A549 (cell line): ENCODE measurements around the gene ZFPM1. TPM values are rescaled to one million over a fixed set of nuclear protein-coding genes. Genes with fewer than 3 reads are reported as not detected.

Source experiments
- ATAC-seq, 2 experiments: fragments of 200-7000 bp in 1 of 2; fragments of >200 bp in 1 of 2; cut with Nextera tagmentation in 1 of 2; cut with Tn5 transposase in 1 of 2; 3 replicates each; pipeline versions ENCODE4 v1.8.0 to v1.9.1; 2018 to 2020; ENCODE audit warnings: mild to moderate bottlenecking in 1 of 2, moderate library complexity in 1 of 2
- CTCF ChIA-PET: fragments of 300-600 bp; sonication (Branson Sonifier 250); formaldehyde crosslinking; extraction: SDS; loops from one replicate; lab custom pipeline; 2021; ENCODE audit warnings: antibody characterized with exemption, inconsistent platforms; lab: Yijun Ruan, JAX
- POLR2A ChIA-PET: fragments of 350-600 bp; formaldehyde crosslinking; extraction: SDS; loops from one replicate; lab custom pipeline; 2021; ENCODE audit warnings: antibody characterized with exemption, inconsistent platforms; lab: Yijun Ruan, JAX
- DNase-seq, 2 experiments: peaks; one replicate each; pipeline versions ENCODE4 v3.0.0 to v3.0.0-alpha.2; 2011 to 2016; ENCODE audit warnings: low read depth in 1 of 2, low spot score in 1 of 2
- FAIRE-seq: peaks from 2 replicates; lab custom pipeline; 2011; peaks lifted over from hg19 to GRCh38; lab: Jason Lieb, UNC
- H3K27ac ChIP-seq, 2 experiments: fragments of >200 bp; sonication (Bioruptor Twin); formaldehyde crosslinking; 3 replicates each; pipeline ENCODE4 v1.5.1; 2016 to 2017
- H3K4me1 ChIP-seq: fragments of >200 bp; sonication (Bioruptor Twin); formaldehyde crosslinking; 3 replicates; pipeline ENCODE4 v1.6.1; 2016
- H3K4me2 ChIP-seq: fragments of >200 bp; sonication (Bioruptor Twin); formaldehyde crosslinking; 3 replicates; pipeline ENCODE4 v1.6.1; 2016
- H3K4me3 ChIP-seq: fragments of >200 bp; sonication (Bioruptor Twin); formaldehyde crosslinking; 3 replicates; pipeline ENCODE4 v1.5.1; 2016
- H3K9me3 ChIP-seq: fragments of >200 bp; sonication (Bioruptor Twin); formaldehyde crosslinking; 3 replicates; pipeline ENCODE4 v1.6.1; 2016
- CBX2 ChIP-seq: fragments of 200-600 bp; sonication (generic); IDR thresholded peaks from 2 replicates; pipeline ENCODE4 v1.6.1; 2016; ENCODE audit warnings: low read depth, mild to moderate bottlenecking, borderline replicate concordance
- CHD4 ChIP-seq: fragments of 200-600 bp; sonication (generic); IDR thresholded peaks from 2 replicates; pipeline ENCODE4 v1.6.1; 2016; ENCODE audit warnings: antibody characterized with exemption, mild to moderate bottlenecking, borderline replicate concordance
- EHMT2 ChIP-seq: fragments of 200-600 bp; sonication (generic); IDR thresholded peaks from 2 replicates; pipeline ENCODE4 v1.6.1; 2016; ENCODE audit warnings: antibody characterized with exemption, low read depth, mild to moderate bottlenecking, moderate library complexity
- EP300 ChIP-seq, 2 experiments: fragments of >200 bp; sonication (Bioruptor Twin); formaldehyde crosslinking; IDR thresholded peaks; 2 replicates in 1 of 2; 3 replicates in 1 of 2; pipeline ENCODE4 v1.6.1; 2016 to 2017
- ESRRA ChIP-seq: fragments of 150-350 bp; IDR thresholded peaks from 2 replicates; pipeline ENCODE4 v1.6.1; 2014; ENCODE audit warnings: mild to moderate bottlenecking, low read length, borderline replicate concordance
- FOSL2 ChIP-seq, 2 experiments: fragments of 450-650 bp in 1 of 2; fragments of >200 bp in 1 of 2; sonication (Bioruptor Twin) in 1 of 2; formaldehyde crosslinking; IDR thresholded peaks; 2 replicates each; pipeline versions ENCODE4 v1.5.0 to v1.6.1; 2016 to 2020; ENCODE audit warnings: mild to moderate bottlenecking in 1 of 2, moderate library complexity in 1 of 2
- FOXS1 ChIP-seq: fragments of 250-450 bp; sonication (Bioruptor Pico); IDR thresholded peaks from 2 replicates; pipeline ENCODE4 v1.5.0; 2020; ENCODE audit warnings: mild to moderate bottlenecking, moderate library complexity
- GATA3 ChIP-seq: IDR thresholded peaks from 2 replicates; pipeline ENCODE4 v1.6.1; 2012; ENCODE audit warnings: borderline replicate concordance
- HEYL ChIP-seq: fragments of 250-450 bp; sonication (Bioruptor Pico); IDR thresholded peaks from 2 replicates; pipeline ENCODE4 v1.8.0; 2021; ENCODE audit warnings: mild to moderate bottlenecking, moderate library complexity
- HOXB5 ChIP-seq: fragments of 250-450 bp; sonication (Bioruptor Pico); IDR thresholded peaks from 2 replicates; pipeline ENCODE4 v1.5.0; 2020; ENCODE audit warnings: mild to moderate bottlenecking, moderate library complexity
- JUN ChIP-seq, 2 experiments: fragments of >200 bp; sonication (Bioruptor Twin); formaldehyde crosslinking; IDR thresholded peaks; 2 replicates in 1 of 2; 3 replicates in 1 of 2; pipeline ENCODE4 v1.6.1; 2016 to 2017
- MAZ ChIP-seq: fragments of 150-350 bp; IDR thresholded peaks from 2 replicates; pipeline ENCODE4 v1.6.1; 2014; ENCODE audit warnings: antibody characterized with exemption, low read depth, low read length, borderline replicate concordance
- NFE2L2 ChIP-seq: fragments of 150-350 bp; conservative IDR thresholded peaks from 2 replicates; pipeline ENCODE4 v1.6.1; 2014; ENCODE audit warnings: low read length
- NR3C1 ChIP-seq: fragments of >200 bp; sonication (Bioruptor Twin); formaldehyde crosslinking; IDR thresholded peaks from 3 replicates; pipeline ENCODE4 v1.6.1; 2017
- POLR2A ChIP-seq: IDR thresholded peaks from 2 replicates; pipeline ENCODE4 v1.6.1; 2012; ENCODE audit warnings: mild to moderate bottlenecking, low read length
- RARB ChIP-seq: fragments of 250-450 bp; sonication (Bioruptor Pico); IDR thresholded peaks from 2 replicates; pipeline ENCODE4 v1.8.0; 2021; ENCODE audit warnings: mild to moderate bottlenecking, moderate library complexity
- RFX5 ChIP-seq: fragments of 450-650 bp; IDR thresholded peaks from 2 replicates; pipeline ENCODE4 v1.7.1; 2014; ENCODE audit warnings: antibody characterized with exemption, mild to moderate bottlenecking, moderate library complexity
- SMC3 ChIP-seq: fragments of >200 bp; sonication (Bioruptor Twin); formaldehyde crosslinking; IDR thresholded peaks from 3 replicates; pipeline ENCODE4 v1.6.1; 2018; ENCODE audit warnings: inconsistent platforms
- TFCP2L1 ChIP-seq: fragments of 250-450 bp; sonication (Bioruptor Pico); IDR thresholded peaks from 2 replicates; pipeline ENCODE4 v1.5.0; 2021; ENCODE audit warnings: mild to moderate bottlenecking
- TP53 ChIP-seq: fragments of 250-450 bp; sonication (Bioruptor Pico); IDR thresholded peaks from 2 replicates; pipeline ENCODE4 v1.5.0; 2021; ENCODE audit warnings: mild to moderate bottlenecking, moderate library complexity
- ZC3H11A ChIP-seq: fragments of 450-650 bp; IDR thresholded peaks from 2 replicates; pipeline ENCODE4 v1.6.1; 2014; ENCODE audit warnings: antibody characterized with exemption, mild to moderate bottlenecking
- WGBS: methylation state at CpG from one replicate; pipeline ENCODE4 v1.1.6; 2017; ENCODE audit errors: missing lambda C conversion rate; 5-methylcytosine and 5-hydroxymethylcytosine counted together
- polyA plus RNA-seq, 4 experiments: library from polyadenylated mRNA; depleted of rRNA in 3 of 4; stranded (reverse); fragments of >200 nt; fragmentation: RNase III in 1 of 4; extraction: RNeasy Plus Mini Kit Qiagen cat#74134 plus additional on column Dnase treatment in 1 of 4; gene quantifications; 2 replicates in 3 of 4; 3 replicates in 1 of 4; pipeline ENCODE4 v1.2.3, GENCODE V29; 2011 to 2017
- TF ChIP-seq, protein P1 (sequence below): fragments of >200 bp; sonication (Bioruptor Twin); formaldehyde crosslinking; IDR thresholded peaks from 2 replicates; pipeline ENCODE4 v1.6.1; 2016
- TF ChIP-seq, protein P2 (sequence below): fragments of >200 bp; sonication (Bioruptor Twin); formaldehyde crosslinking; IDR thresholded peaks from 3 replicates; pipeline ENCODE4 v1.6.1; 2016
- TF ChIP-seq, protein P3 (sequence below): fragments of >200 bp; sonication (Bioruptor Twin); formaldehyde crosslinking; IDR thresholded peaks from 3 replicates; pipeline ENCODE4 v1.5.1; 2016
- TF ChIP-seq, protein P4 (sequence below): IDR thresholded peaks from 2 replicates; pipeline ENCODE4 v1.6.1; 2012; ENCODE audit warnings: low read depth, borderline replicate concordance
- TF ChIP-seq, protein P5 (sequence below): fragments of 150-350 bp; IDR thresholded peaks from 2 replicates; pipeline ENCODE4 v1.6.1; 2014; ENCODE audit warnings: low read depth, mild to moderate bottlenecking, low read length

Gene ZFPM1
- polyA plus RNA-seq, 2 of the 4 experiments (the other 2 are of a cell fraction) = 0.36 to 2.5 TPM

GRCh38 chr16:88529596-88529995 is 76.5 kb downstream of the ZFPM1 start:
- TF ChIP-seq HEYL (CRISPR knock-in tag) = no peak
- TF ChIP-seq, protein P1, sequence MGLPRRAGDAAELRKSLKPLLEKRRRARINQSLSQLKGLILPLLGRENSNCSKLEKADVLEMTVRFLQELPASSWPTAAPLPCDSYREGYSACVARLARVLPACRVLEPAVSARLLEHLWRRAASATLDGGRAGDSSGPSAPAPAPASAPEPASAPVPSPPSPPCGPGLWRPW = no peak
- no peak for TF ChIP-seq FOSL2 (IDR thresholded peaks at IDR 0.05)
- TF ChIP-seq FOSL2 (CRISPR knock-in tag; IDR thresholded peaks at IDR 0.05) = no peak
- no peak for TF ChIP-seq CBX2
- TF ChIP-seq, all 56 proteins: peak for 0
- Histone ChIP-seq H3K4me2 (no peak overlapping the region), H3K9me3 (no peaks in the 10 kb centered on the region), H3K4me3 (no peak overlapping the region), H3K4me1 (peaks cover 9% of the 10 kb centered on the region; the same call in 2 of the 3 replicates), H3K27ac (no peak overlapping the region)
- POLR2A ChIA-PET = no interaction called here
- DNase-seq = no peak
- WGBS = 96% methylated on average over 9 of the region's 9 CpGs
- no peak for FAIRE-seq
- CTCF ChIA-PET = interaction anchor here (1.0 kb wide), 1 partner anchor 29 kb away, joined by 3 read pairs; no protein-coding TSS in a partner anchor
- no peak for ATAC-seq

DNA sequence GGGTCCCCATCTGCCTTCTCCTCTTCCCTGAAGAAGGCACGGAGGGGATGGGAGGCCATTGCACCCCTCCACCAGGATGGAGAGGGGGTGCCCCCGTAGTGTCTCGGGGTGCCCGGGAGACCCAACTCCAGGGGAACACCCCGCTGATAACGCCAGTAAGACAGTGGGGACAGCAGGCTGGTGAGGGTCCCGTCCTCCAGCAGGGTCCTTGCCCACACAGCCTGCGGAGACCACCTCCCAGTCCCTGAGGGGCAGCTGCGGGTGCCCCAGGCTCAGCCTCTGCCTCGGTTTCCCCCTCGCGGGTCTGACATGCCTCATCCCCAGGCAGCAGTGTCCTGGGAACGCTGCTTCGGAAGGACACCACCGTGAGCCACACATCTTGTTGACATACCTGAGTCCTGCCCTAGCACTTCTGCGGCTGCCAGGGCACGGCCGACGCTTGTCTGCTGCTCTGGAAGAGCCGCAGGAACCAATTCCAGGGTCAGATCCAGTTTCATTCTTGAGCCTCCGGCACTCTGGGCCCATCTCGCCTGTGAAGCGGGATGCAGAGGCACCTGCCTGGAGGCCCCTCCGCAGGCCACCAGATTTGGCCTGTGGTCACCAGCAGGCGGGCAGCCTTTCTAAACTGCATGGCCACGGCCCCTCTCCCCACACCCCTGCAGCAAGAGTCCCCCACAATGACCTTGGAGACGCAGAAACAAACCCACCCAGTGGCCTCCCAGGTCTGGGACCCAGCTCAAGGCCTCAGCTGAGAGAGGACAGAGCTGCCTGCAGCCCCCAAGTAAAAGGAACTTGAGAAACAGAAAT is 77.2 kb downstream of the ZFPM1 start:
- no peak for FAIRE-seq
- H3K4me1 ChIP-seq = peaks cover 13% of the 10 kb centered on the region; the same call in 2 of the 3 replicates
- TF ChIP-seq TFCP2L1 (CRISPR knock-in tag) (no peak), ESRRA (no peak), SMC3 (no peak), HEYL (CRISPR knock-in tag) (no peak), HOXB5 (CRISPR knock-in tag) (no peak), GATA3 (no peak), NR3C1 (no peak), MAZ (no peak), FOSL2 (IDR thresholded peaks at IDR 0.05) (no peak), FOSL2 (CRISPR knock-in tag; IDR thresholded peaks at IDR 0.05) (no peak), FOXS1 (CRISPR knock-in tag) (no peak), NFE2L2 (no peak), RARB (CRISPR knock-in tag) (no peak), CHD4 (no peak), TP53 (CRISPR knock-in tag) (no peak), CBX2 (no peak), POLR2A (no peak), EHMT2 (no peak), JUN (IDR thresholded peaks at IDR 0.05) (no peak)
- TF ChIP-seq, protein P2, sequence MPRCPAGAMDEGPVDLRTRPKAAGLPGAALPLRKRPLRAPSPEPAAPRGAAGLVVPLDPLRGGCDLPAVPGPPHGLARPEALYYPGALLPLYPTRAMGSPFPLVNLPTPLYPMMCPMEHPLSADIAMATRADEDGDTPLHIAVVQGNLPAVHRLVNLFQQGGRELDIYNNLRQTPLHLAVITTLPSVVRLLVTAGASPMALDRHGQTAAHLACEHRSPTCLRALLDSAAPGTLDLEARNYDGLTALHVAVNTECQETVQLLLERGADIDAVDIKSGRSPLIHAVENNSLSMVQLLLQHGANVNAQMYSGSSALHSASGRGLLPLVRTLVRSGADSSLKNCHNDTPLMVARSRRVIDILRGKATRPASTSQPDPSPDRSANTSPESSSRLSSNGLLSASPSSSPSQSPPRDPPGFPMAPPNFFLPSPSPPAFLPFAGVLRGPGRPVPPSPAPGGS = no peak
- TF ChIP-seq, protein P3, sequence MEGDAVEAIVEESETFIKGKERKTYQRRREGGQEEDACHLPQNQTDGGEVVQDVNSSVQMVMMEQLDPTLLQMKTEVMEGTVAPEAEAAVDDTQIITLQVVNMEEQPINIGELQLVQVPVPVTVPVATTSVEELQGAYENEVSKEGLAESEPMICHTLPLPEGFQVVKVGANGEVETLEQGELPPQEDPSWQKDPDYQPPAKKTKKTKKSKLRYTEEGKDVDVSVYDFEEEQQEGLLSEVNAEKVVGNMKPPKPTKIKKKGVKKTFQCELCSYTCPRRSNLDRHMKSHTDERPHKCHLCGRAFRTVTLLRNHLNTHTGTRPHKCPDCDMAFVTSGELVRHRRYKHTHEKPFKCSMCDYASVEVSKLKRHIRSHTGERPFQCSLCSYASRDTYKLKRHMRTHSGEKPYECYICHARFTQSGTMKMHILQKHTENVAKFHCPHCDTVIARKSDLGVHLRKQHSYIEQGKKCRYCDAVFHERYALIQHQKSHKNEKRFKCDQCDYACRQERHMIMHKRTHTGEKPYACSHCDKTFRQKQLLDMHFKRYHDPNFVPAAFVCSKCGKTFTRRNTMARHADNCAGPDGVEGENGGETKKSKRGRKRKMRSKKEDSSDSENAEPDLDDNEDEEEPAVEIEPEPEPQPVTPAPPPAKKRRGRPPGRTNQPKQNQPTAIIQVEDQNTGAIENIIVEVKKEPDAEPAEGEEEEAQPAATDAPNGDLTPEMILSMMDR = no peak
- TF ChIP-seq, all 56 proteins: peak for 0
- 90% methylated on average over 21 of the region's 27 CpGs for WGBS
- DNase-seq (no peak), ATAC-seq (no peak)
- Histone ChIP-seq H3K4me3 (no peak overlapping the region), H3K4me2 (no peak overlapping the region), H3K27ac (no peak overlapping the region), H3K9me3 (no peaks in the 10 kb centered on the region)
- POLR2A ChIA-PET = no interaction called here
- CTCF ChIA-PET = no interaction called here

- ATAC-seq (no peak), DNase-seq (no peak), FAIRE-seq (no peak)
- ChIA-PET CTCF (no interaction called here), POLR2A (no interaction called here)
- TF ChIP-seq RARB (CRISPR knock-in tag) (no peak), CBX2 (no peak), RFX5 (no peak), ZC3H11A (no peak), ESRRA (no peak), EP300 (IDR thresholded peaks at IDR 0.05) (no peak), EHMT2 (no peak), TP53 (CRISPR knock-in tag) (no peak)
- TF ChIP-seq, protein P4, sequence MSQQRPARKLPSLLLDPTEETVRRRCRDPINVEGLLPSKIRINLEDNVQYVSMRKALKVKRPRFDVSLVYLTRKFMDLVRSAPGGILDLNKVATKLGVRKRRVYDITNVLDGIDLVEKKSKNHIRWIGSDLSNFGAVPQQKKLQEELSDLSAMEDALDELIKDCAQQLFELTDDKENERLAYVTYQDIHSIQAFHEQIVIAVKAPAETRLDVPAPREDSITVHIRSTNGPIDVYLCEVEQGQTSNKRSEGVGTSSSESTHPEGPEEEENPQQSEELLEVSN = no peak
- TF ChIP-seq, protein P5, sequence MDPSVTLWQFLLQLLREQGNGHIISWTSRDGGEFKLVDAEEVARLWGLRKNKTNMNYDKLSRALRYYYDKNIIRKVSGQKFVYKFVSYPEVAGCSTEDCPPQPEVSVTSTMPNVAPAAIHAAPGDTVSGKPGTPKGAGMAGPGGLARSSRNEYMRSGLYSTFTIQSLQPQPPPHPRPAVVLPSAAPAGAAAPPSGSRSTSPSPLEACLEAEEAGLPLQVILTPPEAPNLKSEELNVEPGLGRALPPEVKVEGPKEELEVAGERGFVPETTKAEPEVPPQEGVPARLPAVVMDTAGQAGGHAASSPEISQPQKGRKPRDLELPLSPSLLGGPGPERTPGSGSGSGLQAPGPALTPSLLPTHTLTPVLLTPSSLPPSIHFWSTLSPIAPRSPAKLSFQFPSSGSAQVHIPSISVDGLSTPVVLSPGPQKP = no peak
- no peaks in the 10 kb centered on the region for H3K9me3 ChIP-seq
- WGBS = 82% methylated on average over 11 of the region's 11 CpGs
- H3K27ac ChIP-seq = no peak overlapping the region
- H3K4me1 ChIP-seq = peaks cover 19% of the 10 kb centered on the region; the same call in 2 of the 3 replicates
- no peak overlapping the region for H3K4me3 ChIP-seq
- no peak overlapping the region for H3K4me2 ChIP-seq
These were observed 77.8 kb downstream of the ZFPM1 start for GRCh38 chr16:88530858-88531203.
